ENCODE measurements around the gene DLX1. TPM values are rescaled to one million over a fixed set of nuclear protein-coding genes. Genes with fewer than 3 reads are reported as not detected.

DLX1 gene
- total and polyA plus RNA-seq, 2 experiments from 2014 or later, result not detected

DNA sequence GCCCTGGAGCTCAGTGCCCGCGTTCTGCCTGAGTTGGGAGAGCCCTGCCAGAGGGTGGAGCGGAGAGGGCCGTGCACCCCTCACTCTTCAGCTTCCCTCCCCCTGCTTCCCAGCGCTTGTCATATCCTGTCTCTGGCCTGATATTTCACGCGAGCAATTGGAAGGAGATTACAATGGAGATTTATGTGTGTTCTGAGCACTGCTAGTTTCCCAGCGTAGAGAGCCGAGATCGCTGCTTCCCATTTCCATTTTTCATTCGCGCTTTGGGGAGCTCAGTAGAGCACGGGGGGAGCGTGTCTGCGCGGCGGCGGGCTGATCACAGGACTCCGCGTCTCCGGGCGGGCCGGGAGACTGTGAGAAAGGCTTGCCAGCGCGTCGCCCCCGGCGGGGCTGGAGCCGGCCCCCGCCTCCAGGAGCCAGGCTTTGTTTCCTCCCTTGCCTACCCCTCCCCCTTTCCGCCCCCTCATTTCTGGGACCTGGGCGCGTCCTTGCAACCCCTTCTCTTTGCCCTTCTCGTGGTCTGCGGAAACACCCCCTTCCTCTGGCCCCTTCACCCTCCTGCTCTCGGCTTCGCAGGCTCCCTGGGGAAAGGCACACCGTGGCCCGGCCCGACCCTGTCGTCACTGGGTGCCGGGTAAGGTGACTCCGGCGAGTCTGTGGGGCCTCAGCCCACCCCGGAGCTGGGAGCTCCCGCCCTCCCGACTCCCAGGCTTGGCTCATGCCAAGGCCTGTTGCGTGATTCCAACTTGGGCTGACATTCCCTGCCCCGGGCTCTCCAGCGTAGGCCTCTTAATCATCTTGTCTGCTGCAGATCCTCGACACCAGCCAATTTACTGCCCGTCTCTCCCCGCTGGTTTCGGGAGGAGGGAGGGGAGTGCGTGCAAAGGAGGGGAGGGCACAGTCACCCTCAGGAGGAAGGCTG lies 11.6 kb downstream of the DLX1 start:
- Histone ChIP-seq H3K27me3 (ENCODE audit: insufficient read depth) (peaks cover 100% of the 10 kb centered on the region), H3K79me2 (replicated peaks; ENCODE audit: insufficient read depth) (no peaks in the 10 kb centered on the region), H3K27ac (ENCODE audit: low read depth) (no peak overlapping the region), H3K4me2 (peak overlapping the region; percentile 88), H3K36me3 (ENCODE audit: insufficient read depth) (no peaks in the 10 kb centered on the region), H3K4me3 (peak overlapping the region; percentile 57), H3K9me2 (ENCODE audit: insufficient read depth) (no peaks in the 10 kb centered on the region), H2AFZ (peak overlapping the region; percentile 52; the same call in 1 of the 2 replicates), H3K4me1 (ENCODE audit: insufficient read depth) (peaks cover 85% of the 10 kb centered on the region), H3F3A (replicated peaks; ENCODE audit: low read depth) (peaks cover 39% of the 10 kb centered on the region), H4K20me1 (replicated peaks; ENCODE audit: insufficient read depth) (peaks cover 20% of the 10 kb centered on the region)
- H3K27me3 Mint-ChIP-seq (ENCODE audit: insufficient read depth, low read depth, poor library complexity), result peaks cover 99% of the 10 kb centered on the region
- no peak for TF ChIP-seq STAT1 (IDR thresholded peaks at IDR 0.05; ENCODE audit: unreplicated experiment)
- TF ChIP-seq POLR2AphosphoS5 (IDR thresholded peaks at IDR 0.05; ENCODE audit: low read depth), result no peak
- TF ChIP-seq EZH2phosphoT487 (IDR thresholded peaks at IDR 0.05; ENCODE audit: unreplicated experiment), result peak; percentile 67
- no peak for TF ChIP-seq CREB1 (CRISPR knock-in tag; IDR thresholded peaks at IDR 0.05; ENCODE audit: low read depth)
- TF ChIP-seq ZNF114 (CRISPR knock-in tag; IDR thresholded peaks at IDR 0.05), result no peak
- TF ChIP-seq EZH2 (IDR thresholded peaks at IDR 0.05; ENCODE audit: low read depth, unreplicated experiment), result peak; percentile 97
- TF ChIP-seq, protein P1, sequence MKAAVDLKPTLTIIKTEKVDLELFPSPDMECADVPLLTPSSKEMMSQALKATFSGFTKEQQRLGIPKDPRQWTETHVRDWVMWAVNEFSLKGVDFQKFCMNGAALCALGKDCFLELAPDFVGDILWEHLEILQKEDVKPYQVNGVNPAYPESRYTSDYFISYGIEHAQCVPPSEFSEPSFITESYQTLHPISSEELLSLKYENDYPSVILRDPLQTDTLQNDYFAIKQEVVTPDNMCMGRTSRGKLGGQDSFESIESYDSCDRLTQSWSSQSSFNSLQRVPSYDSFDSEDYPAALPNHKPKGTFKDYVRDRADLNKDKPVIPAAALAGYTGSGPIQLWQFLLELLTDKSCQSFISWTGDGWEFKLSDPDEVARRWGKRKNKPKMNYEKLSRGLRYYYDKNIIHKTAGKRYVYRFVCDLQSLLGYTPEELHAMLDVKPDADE (IDR thresholded peaks at IDR 0.05), result no peak
- no peak for TF ChIP-seq JUNB (IDR thresholded peaks at IDR 0.05; ENCODE audit: unreplicated experiment)
- no peak for TF ChIP-seq NANOG (IDR thresholded peaks at IDR 0.05; ENCODE audit: borderline replicate concordance)
- peak overlapping the region; percentile 68 for H3K4me3 Mint-ChIP-seq
- H3K36me3 Mint-ChIP-seq (ENCODE audit: low read depth), result peaks cover 3% of the 10 kb centered on the region; the same call in 1 of the 3 replicates
- no peak overlapping the region for H3K27ac Mint-ChIP-seq
- DNase-seq (ENCODE audit: low spot score), result peak; percentile 63
- peaks cover 50% of the 10 kb centered on the region for H3K4me1 Mint-ChIP-seq
- H3K9me3 Mint-ChIP-seq, result peaks cover 4% of the 10 kb centered on the region; the same call in 1 of the 3 replicates
- peak; percentile 5 for ATAC-seq

DNA sequence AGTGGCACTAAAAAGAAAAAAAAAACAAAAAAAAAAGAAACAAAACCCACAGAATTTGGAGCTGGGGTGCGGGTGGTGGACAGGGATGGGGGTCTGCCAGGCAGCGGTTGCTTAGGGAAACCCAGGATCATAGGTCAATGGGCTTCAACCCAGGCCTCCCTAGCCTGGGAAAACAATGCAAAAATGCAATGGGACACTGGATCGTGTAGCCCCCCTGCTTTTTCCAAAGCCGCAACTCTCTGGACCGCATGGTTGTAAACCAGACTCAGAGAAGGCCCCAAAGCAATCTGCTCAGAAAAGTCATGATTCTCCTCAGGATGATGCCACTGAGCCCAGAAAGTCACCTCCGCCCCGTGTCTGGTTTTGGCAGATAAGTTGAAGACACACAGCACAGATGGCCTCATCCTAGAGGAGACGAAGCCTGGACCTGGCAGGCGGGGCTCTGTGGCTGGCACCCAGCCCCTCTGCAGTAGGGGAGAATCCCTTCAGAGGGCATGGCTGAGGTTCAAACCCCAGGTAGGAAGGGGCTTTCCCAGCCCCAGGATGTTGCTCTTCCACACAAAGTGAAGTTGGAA lies 12.3 kb downstream of the DLX1 start:
- no peaks in the 10 kb centered on the region for H3K36me3 ChIP-seq (ENCODE audit: insufficient read depth)
- ATAC-seq (no peak), DNase-seq (ENCODE audit: low spot score) (peak; percentile 8)
- H3K79me2 ChIP-seq (replicated peaks; ENCODE audit: insufficient read depth), result no peaks in the 10 kb centered on the region
- H3K4me3 ChIP-seq, result peak overlapping the region; percentile 57
- H3K9me3 Mint-ChIP-seq, result peaks cover 2% of the 10 kb centered on the region; the same call in 1 of the 3 replicates
- H3K4me1 Mint-ChIP-seq, result peaks cover 51% of the 10 kb centered on the region
- H3K27me3 ChIP-seq (ENCODE audit: insufficient read depth), result peaks cover 100% of the 10 kb centered on the region
- peaks cover 3% of the 10 kb centered on the region; the same call in 1 of the 3 replicates for H3K36me3 Mint-ChIP-seq (ENCODE audit: low read depth)
- H3K9me2 ChIP-seq (ENCODE audit: insufficient read depth), result no peaks in the 10 kb centered on the region
- peak overlapping the region; percentile 88 for H3K4me2 ChIP-seq
- peaks cover 36% of the 10 kb centered on the region for H3F3A ChIP-seq (replicated peaks; ENCODE audit: low read depth)
- H4K20me1 ChIP-seq (replicated peaks; ENCODE audit: insufficient read depth), result peaks cover 12% of the 10 kb centered on the region; the same call in 1 of the 2 replicates
- no peak overlapping the region for H2AFZ ChIP-seq
- H3K27ac ChIP-seq (ENCODE audit: low read depth), result no peak overlapping the region
- H3K4me3 Mint-ChIP-seq, result peak overlapping the region; percentile 56
- H3K27me3 Mint-ChIP-seq (ENCODE audit: insufficient read depth, low read depth, poor library complexity), result peaks cover 99% of the 10 kb centered on the region
- no peak overlapping the region for H3K27ac Mint-ChIP-seq
- TF ChIP-seq, protein P1 (IDR thresholded peaks at IDR 0.05), result no peak
- peak; percentile 48 for TF ChIP-seq EZH2phosphoT487 (IDR thresholded peaks at IDR 0.05; ENCODE audit: unreplicated experiment)
- peaks cover 77% of the 10 kb centered on the region for H3K4me1 ChIP-seq (ENCODE audit: insufficient read depth)

Data from GM23338 (cell line).